HG03521 (cell line): ENCODE data around the gene GPATCH2L.

ENCODE experiments used
- ATAC-seq: cut with Tn5 transposase; IDR thresholded peaks from one replicate; pipeline ENCODE4 v1.9.1; 2021; ENCODE audit warnings: mild to moderate bottlenecking, moderate library complexity; ENCODE audit not compliant: unreplicated experiment

The GPATCH2L gene

DNA sequence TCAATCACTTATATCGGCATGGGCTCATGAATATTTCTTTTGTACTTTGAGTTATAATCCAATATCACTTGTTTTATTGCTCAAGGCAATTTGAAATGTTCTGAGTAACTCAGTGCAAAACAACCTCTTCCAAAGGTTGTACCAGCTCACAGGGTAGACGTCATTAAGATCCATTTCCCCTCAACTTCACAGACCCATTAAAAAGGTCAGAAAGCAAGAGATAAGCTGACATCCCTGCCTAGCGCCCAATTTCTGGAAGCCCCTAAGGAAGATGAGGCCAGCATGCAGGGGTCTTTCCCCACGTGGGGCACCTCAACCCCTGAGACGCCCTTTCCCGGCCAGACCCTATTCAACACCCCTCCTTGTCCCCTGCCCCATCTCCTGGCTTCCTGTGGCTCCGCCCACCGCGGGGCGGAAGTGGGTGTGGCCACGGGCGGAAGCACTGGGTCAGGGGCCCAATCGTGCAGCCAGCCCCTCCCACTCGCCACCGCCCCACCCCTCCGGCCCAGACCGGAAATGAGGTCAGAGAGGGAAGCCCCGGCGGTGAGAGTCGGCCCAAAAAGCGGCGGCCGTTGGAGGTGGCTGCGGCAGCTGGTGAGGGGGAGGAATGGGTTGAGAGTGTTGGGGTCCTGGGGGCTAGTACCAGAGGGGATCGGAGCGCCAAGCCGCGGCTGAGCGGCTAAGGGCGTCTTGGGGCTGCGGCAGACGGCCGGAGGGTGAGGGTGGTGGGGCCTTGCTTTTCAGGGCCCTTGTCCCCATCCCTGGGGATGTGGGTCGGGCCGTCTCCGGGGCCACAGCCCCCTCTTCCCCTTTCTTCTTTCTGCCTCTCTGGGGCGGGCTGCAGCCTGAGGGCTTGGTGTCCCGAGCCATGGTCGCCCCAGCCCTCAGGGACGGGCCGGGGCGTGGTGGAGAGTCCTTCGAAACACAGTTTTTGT lies at the start of gene GPATCH2L:
GPATCH2L (plus strand) TSS at position 525 of the 935 bp plus-strand sequence. CDS start 2,442 bp downstream, outside the sequence.
- ATAC-seq = peak; percentile 86

DNA sequence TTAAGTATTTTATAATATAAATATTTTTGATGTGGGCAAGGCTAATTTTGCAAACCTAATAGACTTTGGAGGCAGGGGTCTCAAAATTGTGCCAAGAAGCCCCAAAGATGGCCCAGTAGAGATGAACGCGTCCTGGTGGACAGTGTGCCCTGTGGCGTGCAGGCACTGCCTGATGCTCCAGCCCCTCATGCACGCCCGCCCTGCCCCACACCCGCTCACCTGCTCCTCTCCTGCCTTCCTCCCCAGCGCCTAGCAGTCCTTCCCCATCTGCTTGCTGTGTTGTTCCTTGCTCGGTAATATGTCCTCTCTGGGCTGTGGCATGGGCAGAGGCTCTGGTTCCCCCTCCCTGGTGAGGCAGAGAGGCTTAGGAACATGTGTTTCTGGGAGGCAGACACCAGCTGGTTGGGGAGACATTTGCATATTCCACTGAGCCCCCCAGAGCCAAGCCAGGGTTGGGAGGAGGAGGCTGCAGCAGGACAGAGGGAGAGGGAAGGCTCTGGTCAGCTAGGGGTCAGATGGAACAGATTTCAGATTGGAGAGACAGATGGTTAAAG lies 46.8 kb upstream of the GPATCH2L start:
- no peak for ATAC-seq

GRCh38 chr14:76106188-76106587 lies 45.5 kb upstream of the GPATCH2L start:
- ATAC-seq = no peak

DNA sequence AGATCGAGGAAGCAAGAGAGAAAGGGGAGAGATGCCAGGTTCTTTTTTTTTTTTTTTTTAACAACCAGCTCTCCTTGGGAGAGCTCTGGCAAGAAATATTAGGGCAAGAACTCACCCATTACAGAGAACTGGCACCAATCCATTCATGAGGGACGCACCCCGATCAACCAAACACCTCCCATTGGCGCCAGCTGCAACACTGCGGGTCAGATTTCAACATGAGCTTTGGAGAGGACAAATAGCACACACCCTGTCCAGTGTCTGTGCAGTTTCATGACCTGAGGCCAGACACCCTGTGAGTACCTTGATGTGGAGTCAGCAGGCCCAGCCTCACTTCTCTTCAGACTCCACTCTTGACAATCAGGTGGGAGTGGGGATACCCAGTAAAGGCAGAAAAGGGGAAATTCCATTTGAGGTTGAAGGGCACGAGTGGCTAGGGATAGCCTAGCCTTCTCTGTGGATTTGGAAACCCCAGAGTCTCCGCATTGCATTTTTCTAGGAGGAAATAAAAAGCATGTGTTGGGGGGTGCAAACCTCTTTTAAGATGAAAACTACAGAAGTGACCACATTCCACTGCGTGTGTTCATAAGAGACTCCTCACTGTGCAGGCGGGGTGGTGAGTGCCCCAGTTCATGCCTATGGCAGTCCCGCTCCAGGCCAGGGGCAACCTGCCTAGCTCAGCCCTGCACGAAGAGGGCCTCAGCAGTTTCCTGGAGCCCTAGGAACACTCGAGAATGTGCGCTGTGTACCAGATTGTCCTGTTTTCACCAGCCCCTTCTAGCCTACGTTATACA lies 42.4 kb upstream of the GPATCH2L start:
- no peak for ATAC-seq

GRCh38 chr14:76112889-76113624 lies 38.7 kb upstream of the GPATCH2L start:
- no peak for ATAC-seq

- no peak for ATAC-seq
Observed at GRCh38 chr14:76113691-76114090, 38.0 kb upstream of the GPATCH2L start.

- ATAC-seq = no peak
Observed at GRCh38 chr14:76115010-76115422, 36.7 kb upstream of the GPATCH2L start.

DNA sequence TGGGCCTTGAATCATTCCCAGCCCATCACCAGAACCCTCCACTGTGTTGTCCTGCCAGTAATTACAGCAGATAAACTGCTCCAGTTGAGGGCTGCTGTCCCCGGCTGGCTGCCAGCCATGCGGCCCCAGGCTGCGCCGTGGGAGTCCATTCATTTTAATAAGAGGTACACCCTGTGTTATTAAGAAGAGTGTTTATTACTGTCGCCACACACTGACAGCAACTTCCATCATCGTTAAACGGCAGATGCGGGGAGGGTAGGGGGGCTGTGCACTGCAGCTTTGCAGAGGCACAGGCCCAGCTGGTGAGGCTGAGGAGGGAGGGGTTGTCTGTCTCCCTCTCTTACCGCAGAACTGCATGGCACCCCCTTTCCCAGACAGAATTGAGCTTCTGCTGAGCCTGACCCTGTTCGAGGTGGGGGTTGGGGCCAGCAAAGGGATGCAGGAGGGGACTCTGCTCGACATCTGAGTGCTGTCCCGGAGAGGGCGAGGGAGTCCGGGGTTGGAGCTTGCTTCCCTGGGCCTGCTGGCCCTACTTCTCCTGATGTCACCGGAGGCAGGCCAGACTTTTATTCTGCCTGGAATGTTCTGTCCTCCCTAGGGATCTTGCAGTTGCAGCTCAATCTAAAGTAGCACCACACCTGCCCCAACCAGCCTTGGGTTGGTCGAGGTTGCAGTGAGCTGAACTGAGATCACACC lies 33.8 kb upstream of the GPATCH2L start:
- ATAC-seq = no peak

- no peak for ATAC-seq
Observed at GRCh38 chr14:76118594-76118993, 33.1 kb upstream of the GPATCH2L start.

DNA sequence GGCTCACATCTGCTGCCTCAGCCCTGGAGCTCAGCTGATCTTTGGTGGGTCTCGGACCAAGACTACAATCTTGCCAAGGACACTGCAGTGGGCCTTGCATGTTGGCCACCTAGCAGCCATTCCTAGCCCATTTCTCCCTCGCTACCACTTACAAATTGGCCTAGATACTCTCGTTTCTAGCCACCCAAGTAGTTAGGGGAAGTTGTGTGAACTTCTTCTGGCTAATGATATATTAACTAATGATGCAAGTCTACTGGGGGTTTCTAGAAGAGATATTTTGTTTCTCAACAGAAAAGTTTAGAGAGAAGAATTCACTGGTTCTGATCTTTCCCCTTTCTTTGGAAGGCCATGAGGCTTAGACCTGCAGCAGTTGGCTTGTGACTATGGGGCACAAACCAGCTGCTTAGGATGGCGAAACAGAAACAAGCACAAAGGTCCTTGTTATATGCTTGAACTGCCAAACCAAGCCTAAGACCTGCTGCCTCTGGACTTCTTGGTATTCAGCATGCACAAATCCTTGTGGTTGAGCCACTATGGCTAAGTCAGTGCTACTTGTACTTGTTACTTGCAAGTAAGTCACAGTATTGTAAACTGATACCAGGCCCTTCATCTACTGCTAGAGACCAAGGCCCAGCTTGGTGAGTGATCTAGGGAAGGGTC lies 30.5 kb upstream of the GPATCH2L start:
- no peak for ATAC-seq

GRCh38 chr14:76123426-76124225 lies 28.1 kb upstream of the GPATCH2L start:
- no peak for ATAC-seq

DNA sequence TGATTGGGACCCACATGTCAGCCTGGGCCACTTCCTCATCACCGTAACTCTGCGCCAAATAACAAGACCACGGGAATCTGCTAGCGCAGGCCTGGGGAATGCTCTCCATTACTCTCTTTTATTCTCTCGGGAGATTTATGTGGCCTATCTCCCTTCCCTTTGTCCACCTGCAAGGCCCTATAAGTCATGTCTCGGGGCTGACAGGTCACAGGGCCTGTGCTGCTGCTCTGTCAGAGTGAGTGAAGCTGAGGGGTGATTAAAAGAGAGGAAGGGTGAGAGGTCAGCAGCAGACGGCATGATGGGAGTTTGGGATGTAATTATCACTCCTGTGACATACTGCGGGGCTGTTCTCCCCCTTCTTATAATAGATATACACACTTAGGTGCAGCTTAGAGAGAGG lies 26.2 kb upstream of the GPATCH2L start:
- ATAC-seq = no peak

DNA sequence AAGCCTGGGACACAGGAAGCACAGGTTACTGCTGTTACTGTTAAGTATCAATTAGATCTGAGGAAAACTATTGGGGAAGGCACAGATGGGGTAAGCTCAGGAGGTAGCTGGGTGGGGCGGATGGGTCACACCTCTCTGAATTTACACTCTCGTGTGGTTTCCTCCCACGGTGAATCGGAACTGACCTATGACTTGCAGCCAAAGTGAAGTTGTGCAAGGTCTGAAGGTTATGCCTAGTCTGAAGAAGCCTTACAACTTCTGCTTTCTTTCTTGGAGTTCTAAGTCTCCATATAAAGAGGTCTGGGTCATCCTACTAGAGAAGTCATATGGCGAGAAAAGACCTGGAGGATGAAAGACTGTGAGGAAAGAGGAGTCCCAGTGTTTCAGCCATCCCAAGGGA lies 25.6 kb upstream of the GPATCH2L start:
- no peak for ATAC-seq

DNA sequence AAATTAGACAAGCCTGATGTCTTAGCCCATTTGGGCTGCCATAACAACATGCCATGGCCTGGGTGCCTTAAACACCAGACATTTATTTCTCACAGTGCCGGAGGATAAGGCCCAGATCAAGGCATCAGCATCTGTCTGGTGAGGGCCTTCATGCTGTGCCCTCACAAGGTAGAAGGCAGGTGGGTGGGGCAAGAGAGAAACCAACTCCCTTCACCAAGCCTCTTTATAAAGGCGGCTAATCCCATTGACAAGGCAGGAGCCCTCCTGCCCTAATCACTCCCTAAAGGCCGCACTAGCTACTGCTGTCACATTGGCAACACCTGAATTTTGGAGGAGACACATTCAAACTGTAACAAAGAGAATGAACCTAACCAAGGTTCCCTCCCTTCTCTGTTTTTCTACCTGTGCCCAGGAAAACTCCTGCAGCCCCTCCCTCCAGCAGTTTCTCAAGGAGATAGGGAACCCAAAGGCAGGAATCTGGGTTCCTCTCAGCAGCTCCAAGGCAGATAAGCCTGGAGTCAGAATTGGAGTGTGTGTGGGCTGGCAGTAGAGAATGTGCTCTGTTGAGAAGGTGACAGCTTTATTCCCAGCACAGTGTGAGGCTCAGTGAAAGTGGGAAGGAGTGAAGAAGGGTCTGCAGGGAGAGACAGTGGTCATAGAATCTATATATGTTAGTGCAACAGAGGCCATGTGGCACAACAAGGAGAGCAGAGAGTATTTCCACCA lies 21.7 kb upstream of the GPATCH2L start:
- ATAC-seq = no peak

DNA sequence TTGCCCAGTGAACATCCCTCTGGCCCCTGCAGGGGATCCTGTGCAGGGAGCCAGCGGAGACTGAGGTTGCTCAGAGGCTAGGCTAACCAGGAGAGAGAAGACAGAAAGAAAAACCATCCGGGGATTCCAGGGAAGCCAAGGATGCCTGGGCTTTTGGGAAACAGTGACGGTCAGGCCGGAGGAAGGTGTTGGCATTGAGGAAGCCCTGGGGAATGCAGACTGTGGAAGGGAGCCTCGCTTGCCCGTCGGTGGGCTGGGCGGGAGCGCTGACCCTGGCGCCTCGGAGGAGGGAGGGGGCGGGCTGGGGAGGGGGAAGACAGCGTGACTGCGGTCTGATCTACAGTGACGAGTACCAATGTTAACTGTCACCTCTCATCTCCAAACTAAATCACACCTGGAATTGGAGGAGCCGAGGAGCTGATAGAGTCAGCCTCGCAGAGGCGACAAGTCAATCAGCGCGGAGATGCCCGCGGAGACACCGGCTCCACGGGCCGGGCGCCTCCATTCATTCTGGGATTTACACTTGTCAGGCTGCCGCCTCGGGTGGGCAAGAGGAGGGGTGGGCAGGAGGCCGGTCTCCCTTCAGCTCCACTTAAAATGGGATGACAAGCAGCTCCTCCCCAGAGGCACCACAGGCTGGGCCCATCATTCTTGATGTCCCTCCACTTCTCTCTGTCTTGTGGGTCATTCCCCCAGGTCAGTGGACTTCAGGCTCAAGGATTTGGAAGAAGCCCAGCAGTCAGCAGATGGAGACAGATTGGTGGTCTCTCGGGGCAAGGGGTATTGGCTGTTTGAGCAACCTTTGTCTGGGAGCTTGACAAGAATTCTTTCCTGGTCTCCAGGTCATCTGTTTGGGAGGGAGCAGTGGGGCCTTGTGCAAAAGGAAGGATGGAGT lies 20.4 kb upstream of the GPATCH2L start:
- no peak for ATAC-seq

DNA sequence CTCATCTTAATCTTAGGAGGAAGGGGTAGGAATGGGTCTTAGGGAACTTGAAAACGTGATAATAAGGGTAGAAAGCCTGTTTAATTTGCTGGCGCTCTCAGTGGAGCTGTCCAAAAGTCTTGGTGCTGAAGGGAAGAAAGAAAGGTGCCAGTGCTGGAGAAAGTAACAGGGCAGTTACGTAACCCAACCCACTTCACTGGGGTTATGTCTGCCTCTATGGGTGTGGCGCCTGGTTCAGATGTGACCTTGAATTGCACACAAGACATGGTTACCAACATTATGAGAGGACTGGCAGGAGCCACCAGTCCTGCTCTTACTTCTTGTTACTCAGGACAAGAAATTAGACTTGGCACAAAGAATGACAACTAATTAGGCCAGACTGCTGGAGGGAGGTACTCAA lies 18.6 kb upstream of the GPATCH2L start:
- ATAC-seq = no peak

GRCh38 chr14:76134231-76134630 lies 17.5 kb upstream of the GPATCH2L start:
- ATAC-seq = no peak
